T-helper 2 cell (primary cell): ENCODE results near the gene IL15RA.

ENCODE experiments used
- DNase-seq, 5 experiments: peaks; one replicate each; pipeline versions ENCODE4 v3.0.0 to v3.0.0-alpha.2; 2012 to 2022
- total RNA-seq, 2 donors: gene quantifications; one replicate each; lab custom pipeline; 2026; lab: John Stamatoyannopoulos, UW

Gene IL15RA
- total RNA-seq: 6.2 reads per million in 2 donors

GRCh38 chr10:5977471-5978229, at the start of gene IL15RA:
Gene IL15RA (minus strand): TSS chr10:5977543. CDS start chr10:5977492, 51 bp downstream.
- DNase-seq: peak; percentile 56 to 92 (median 75)

- no peak for DNase-seq
Measured at GRCh38 chr10:6025683-6026255, 48.4 kb upstream of the IL15RA start.

- no peak for DNase-seq
Measured at GRCh38 chr10:6024334-6024682, 47.0 kb upstream of the IL15RA start.

DNA sequence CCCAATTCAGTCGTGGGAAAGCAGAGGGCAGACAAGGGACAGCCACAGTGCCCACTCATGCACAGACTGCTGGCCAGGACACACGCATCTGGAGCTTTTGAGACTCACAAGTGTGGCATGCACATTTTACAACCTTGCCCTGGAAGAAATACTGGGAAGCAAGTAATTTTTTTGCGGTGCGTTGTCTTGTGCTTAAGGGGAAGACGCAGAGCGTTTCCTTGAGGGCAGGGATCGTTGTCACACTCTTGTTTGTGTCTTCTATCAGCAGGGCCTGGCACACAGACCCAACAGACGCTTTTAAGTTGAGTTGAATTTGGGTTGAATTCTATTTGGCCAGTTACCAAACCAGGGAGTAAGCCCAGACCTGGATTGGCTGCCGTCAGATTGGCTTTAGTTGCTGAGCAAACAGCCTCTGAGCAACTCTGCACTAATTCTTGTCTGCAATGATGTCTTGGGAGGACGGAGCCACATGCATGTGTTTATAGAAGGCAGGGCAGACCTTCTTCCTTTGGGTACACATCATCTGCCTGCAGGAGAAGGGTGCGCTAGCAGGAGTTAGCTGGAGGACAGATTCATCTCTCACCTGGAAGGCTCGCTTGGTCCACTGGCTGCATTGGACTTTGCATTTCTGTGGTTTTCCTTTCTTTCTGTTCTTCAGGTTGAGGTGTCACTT, 46.5 kb upstream of the IL15RA start:
- DNase-seq: no peak

GRCh38 chr10:6022660-6023059, 45.3 kb upstream of the IL15RA start:
- DNase-seq: no peak

DNA sequence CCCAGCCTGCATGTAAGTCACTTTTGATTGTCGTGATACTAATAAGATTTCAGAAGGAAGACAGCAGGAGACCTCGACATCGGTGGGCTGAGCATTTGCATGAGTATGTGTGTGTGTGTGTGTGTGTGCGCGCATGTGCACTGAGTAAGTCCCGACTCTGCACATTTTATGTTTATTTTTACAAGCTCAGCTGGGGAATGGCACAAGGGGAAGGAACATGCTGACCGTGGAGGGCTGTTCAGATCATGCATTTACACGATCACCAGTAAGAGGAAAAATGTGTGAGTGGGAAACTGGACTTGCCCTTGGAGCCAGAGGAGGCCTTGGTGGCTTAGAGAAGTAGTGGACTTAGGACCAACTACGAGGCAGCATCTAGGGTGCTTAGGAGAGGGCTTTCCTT, 43.5 kb upstream of the IL15RA start:
- no peak for DNase-seq

- no peak for DNase-seq
Measured at GRCh38 chr10:6019796-6020195, 42.5 kb upstream of the IL15RA start.

DNA sequence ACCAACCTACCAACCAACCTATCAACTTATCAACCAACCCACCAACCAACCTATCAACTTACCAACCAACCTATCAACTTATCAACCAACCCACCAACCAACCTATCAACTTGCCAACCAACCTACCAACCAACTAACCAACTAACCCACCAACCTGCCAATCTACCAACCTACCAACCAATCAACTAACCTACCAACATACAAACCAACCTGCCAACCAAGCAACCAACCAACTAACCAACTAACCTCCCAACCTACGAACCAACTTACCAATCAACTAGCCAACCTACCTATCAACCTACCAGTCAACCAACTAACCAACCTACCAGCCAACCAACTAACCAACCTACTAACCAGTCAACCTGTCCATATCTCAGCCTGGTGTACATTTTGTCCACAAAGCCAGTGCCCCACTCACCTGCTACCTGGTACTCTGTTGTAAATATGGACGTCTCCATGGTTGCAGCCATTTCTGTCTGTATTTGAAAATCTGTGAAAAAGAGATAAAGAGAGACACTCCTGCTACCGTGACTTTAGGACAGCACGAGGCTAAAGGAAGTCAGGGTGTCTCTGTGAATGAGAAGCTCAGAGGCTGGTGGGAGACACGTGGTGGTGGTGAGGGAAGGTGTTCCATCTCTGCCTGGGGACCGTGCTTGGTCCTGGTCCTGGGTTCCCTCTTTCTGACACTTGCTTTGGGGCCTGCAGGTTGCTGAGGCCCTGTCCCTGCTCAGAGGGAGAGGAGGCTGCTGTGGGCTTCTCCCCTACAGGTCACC, 41.9 kb upstream of the IL15RA start:
- DNase-seq: no peak

- no peak for DNase-seq
Measured at GRCh38 chr10:6018422-6018821, 41.1 kb upstream of the IL15RA start.

DNA sequence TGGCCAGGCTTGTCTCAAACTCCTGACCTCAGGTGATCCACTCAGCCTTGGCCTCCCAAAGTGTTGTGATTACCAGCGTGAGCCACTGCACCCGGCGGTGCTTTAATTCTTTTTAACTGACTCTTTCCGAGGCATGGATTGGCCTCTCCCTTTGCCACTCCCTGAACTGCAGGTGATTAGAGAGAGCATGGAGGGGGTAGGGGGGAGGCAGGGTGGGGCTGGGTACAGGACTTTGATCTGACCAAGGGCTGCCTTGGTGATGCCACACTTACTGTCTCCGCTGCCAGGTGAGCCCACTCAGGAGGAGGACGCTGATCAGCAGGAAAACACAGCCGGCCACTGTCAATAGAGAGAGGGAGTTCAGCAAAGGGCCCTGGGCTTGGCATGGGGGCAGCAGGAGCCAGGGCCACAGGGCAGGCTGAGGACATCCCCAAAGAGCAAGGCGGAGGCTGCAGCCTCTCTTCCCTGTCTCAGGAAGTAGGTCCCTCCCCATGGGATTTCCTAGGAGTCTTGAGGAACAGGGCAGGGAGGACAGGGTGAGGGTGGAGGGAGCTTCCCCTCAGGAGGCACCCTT, 40.5 kb upstream of the IL15RA start:
- no peak for DNase-seq

- DNase-seq: peak in 4 of 5 experiments; percentile 39 to 83 (median 64)
Measured at GRCh38 chr10:6014241-6014761, 37.0 kb upstream of the IL15RA start.

DNA sequence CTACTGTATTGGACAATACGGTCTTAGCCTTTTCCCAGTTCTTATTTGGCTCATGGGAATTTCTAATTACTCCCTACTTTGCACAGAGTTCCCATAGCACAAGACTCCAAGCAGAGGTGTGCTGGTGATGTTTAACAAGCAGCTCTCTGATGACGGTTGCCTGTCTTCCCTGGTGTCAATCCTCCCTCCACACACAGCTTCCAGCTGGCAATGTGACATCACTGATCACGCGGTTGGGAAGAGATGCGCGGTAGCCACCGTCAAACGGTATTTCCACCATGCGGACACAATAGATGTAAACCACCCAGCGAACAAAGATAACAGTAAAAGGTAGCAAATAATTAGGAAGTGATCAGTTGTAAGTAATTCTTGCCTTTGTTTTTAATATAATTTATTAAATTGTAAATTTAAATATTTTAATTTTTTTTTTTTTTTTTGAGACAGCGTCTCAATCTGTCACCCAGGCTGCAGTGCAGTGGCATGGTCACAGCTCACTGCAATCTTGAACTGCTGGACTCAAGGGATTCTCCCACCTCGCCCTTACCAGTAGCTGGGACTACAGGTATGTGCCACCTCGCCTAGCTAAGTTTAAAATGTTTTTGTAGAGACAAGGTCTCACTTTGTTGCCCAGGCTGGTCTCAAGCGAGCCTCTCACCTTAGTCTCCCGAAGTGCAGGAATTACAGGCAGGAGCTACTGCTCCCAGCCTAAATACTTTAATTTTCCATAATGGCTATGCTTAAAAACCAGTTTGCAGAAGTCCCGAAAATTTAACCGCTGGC, 36.3 kb upstream of the IL15RA start:
- no peak for DNase-seq

- DNase-seq: no peak
Measured at GRCh38 chr10:6012121-6012905, 35.0 kb upstream of the IL15RA start.

GRCh38 chr10:6011558-6011957, 34.2 kb upstream of the IL15RA start:
- DNase-seq: no peak

DNA sequence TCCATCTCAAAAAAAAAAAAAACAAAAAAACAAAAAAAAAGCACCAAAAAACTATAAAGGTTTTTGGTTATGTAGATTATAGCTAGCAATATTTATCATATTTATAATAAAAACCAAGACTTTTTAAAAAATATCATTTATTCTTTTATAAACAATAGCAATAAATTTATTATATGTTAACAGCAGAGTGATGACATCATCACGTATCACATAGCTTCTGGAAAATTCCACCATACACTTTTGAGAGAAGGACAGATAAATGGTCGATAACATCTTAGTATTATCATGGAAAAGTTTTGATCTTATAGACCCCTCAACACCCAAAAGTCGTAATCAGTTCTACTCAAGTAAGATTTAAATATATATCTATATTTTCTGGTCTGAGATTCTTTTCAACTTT, 33.2 kb upstream of the IL15RA start:
- DNase-seq: no peak

- DNase-seq: no peak
Measured at GRCh38 chr10:6009961-6010360, 32.6 kb upstream of the IL15RA start.

DNA sequence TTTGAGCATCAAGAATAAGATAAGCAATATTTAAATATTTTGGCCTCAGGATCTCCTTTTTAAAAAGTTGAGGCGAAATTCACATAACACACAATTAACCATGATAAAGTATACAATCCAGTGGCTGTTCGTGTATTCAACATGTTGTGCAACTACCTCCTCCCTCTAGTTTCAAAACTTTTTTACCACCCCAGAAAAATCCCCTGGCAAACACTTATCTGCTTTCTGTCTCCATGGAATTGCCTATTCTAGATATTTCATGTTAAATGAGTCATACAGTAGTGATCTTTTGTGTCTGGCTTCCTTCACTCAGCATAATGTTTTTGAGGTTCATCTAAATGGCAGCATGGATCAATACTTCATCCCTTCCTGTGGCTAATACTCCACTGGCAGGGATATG, 31.8 kb upstream of the IL15RA start:
- DNase-seq: peak in 1 of 5 experiments; percentile 54

DNA sequence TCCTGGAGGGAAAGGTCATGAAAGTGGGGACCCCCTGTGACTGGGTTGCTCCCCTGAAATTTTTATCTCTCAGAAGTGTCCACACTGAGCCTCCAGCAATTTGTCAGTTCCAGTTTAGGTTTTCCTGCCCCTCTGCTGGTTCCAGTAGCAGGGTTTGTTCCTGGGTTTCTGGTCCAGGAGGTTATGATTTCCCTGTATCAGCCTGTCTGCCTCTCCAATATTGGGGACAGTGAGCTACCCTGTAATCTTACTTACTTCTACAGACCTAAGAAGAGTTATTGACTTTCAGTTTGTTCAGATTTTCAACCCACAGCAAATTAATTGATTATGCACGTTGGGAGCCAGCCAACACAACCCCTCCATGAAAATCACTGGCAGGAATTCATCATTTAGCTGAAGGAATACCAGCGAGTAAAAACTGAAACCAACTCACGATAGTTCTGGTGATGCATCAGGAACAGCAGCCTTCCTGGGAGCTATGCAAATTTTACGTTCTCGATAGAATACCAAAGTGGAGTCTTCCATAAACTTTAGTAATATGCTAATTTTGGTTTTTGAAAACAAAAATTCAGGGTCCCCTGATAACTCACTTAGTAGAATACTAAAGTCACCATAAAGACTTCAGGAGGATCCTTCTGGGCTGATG, 31.3 kb upstream of the IL15RA start:
- DNase-seq: no peak

DNA sequence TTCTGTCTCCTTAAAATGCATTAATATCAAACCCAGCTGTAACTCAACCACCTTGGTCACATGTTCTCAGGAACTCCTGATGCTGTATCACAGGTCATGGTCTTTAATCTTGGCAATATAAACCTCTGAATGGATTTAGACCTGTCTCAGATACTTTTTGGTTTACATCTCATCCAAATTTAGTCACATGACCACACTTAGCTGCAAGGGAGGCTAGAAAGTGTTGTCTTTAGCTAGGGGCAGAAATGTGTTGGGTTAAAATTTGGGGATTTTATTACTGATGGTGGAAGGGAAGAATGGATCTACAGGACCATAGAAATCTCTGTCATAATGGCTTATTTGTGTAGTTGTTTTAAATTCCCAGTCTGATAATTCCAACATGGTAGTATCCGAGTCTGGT, 29.6 kb upstream of the IL15RA start:
- DNase-seq: no peak

DNA sequence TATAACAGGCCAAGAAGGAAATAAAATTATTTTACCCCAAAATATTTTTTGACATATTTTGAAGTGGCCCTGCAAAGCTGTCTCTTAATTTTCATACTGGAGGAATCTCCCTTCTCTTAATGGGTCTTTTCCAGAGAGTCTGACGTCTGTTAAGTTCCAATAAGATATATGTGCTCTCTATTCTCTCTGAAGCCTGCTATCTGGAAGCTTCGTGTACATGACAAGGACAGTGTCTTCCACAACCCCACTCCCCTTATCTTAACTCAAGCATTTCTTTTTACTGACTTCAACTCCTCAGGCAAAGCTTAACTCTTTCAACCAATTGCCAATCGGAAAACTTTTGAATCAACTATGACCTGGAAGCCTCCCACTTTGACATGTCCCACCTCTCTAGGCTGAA, 29.2 kb upstream of the IL15RA start:
- no peak for DNase-seq
